Epithelial cell of proximal tubule (primary cell): ENCODE measurements around the gene CFAP251. TPM values are rescaled to one million over a fixed set of nuclear protein-coding genes. Genes with fewer than 3 reads are reported as not detected.
"Not testable (repeated sequence)": the region's sequence is repeated elsewhere in the genome, so short reads cannot be mapped to it uniquely, and the experiment has no call there.

ENCODE experiments used
- DNase-seq: peaks from one replicate; pipeline ENCODE4 v3.0.0-alpha.2; 2011; ENCODE audit warnings: low read depth
- H3K4me3 ChIP-seq: 2 replicates; pipeline ENCODE4 v1.5.1; 2011; ENCODE audit warnings: low read depth, mild to moderate bottlenecking, low read length
- CTCF ChIP-seq: conservative IDR thresholded peaks from 2 replicates; pipeline ENCODE4 v1.5.1; 2012; ENCODE audit warnings: low read depth, mild to moderate bottlenecking, low read length
- total RNA-seq: library from RNA; depleted of rRNA; stranded (reverse); fragments of >200 nt; gene quantifications from 2 replicates; pipeline ENCODE4 v1.2.3, GENCODE V29; 2015

The CFAP251 gene
- total RNA-seq: 2.2 and 4.6 TPM in 2 replicates

- peak within 1 kb of the TSS; percentile 66 for H3K4me3 ChIP-seq
- peak; percentile 46 for TF ChIP-seq CTCF
- DNase-seq: no peak
Measured at GRCh38 chr12:121917950-121918678, at the start of gene CFAP251. Gene CFAP251 (plus strand): TSS chr12:121918592. CDS start chr12:121921306, 2,714 bp downstream.

GRCh38 chr12:121869229-121869628, 49.2 kb upstream of the CFAP251 start:
- not testable (repeated sequence) for DNase-seq, H3K4me3 ChIP-seq

- DNase-seq: no peak
- TF ChIP-seq CTCF: no peak
Measured at GRCh38 chr12:121871467-121871866, 46.9 kb upstream of the CFAP251 start.

GRCh38 chr12:121872546-121873215, 45.7 kb upstream of the CFAP251 start:
- DNase-seq: no peak
- no peak for TF ChIP-seq CTCF
- no peak overlapping the region for H3K4me3 ChIP-seq

More at GRCh38 chr12:121871467-121871866, 46.9 kb upstream of the CFAP251 start:
- H3K4me3 ChIP-seq: no peak overlapping the region

- no peak for DNase-seq
- TF ChIP-seq CTCF: no peak
Measured at GRCh38 chr12:121873216-121873569, 45.2 kb upstream of the CFAP251 start.

GRCh38 chr12:121874071-121874470, 44.3 kb upstream of the CFAP251 start:
- DNase-seq: no peak
- no peak for TF ChIP-seq CTCF
- H3K4me3 ChIP-seq: no peak overlapping the region

More at GRCh38 chr12:121873216-121873569, 45.2 kb upstream of the CFAP251 start:
- H3K4me3 ChIP-seq: no peak overlapping the region

- H3K4me3 ChIP-seq: no peak overlapping the region
- no peak for TF ChIP-seq CTCF
- no peak for DNase-seq
Measured at GRCh38 chr12:121875582-121875981, 42.8 kb upstream of the CFAP251 start.

GRCh38 chr12:121876080-121876447, 42.3 kb upstream of the CFAP251 start:
- DNase-seq, H3K4me3 ChIP-seq: not testable (repeated sequence)
